Esophagus squamous epithelium (tissue), 4 donors: ENCODE data around the gene DNAJC18.

Experiments used
- CTCF ChIP-seq, 6 experiments: fragments of 450-650 bp in 4 of 6; fragments of 200-600 bp in 2 of 6; sonication (generic) in 2 of 6; IDR thresholded peaks; one replicate each; pipeline ENCODE4 v1.5.1; 2016 to 2019; ENCODE audit warnings: antibody characterized with exemption in 6 of 6, mild to moderate bottlenecking in 4 of 6, moderate library complexity in 4 of 6
- POLR2A ChIP-seq, 4 donors: fragments of 450-650 bp; IDR thresholded peaks; one replicate each; pipeline ENCODE4 v1.6.1; 2017; ENCODE audit warnings: antibody characterized with exemption in 4 of 4, mild to moderate bottlenecking in 4 of 4, moderate library complexity in 3 of 4

DNA sequence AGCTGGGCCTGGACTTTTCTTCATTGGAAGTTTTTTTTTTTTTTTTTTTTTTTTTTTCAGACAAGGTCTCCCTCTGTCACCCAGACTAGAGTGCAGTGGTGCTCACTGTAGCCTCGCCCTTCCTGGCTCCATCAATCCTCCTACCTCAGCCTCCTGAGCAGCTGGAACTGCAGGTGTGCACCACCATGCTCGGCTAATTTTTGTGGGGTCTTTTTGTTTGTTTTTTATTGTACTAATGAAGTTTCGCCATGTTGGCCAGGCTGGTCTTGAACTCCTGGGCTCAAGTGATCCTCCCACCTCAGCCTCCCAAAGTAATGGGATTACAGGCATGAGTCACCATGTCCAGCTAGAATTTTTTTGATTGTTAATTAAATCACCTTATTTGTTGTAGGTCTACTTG is 3.6 kb downstream of the DNAJC18 start:
- TF ChIP-seq POLR2A (IDR thresholded peaks at IDR 0.05) (no peak), CTCF (IDR thresholded peaks at IDR 0.05) (no peak)
